OCI-LY3 (cell line): ENCODE measurements around the gene CAMTA1.

Source experiments
- CTCF ChIP-seq: fragments of 200-600, 300-600 bp; sonication (generic); IDR thresholded peaks from 2 replicates; pipeline ENCODE4 v1.5.1; 2014; ENCODE audit warnings: antibody characterized with exemption, low read length, low read depth
- EZH2phosphoT487 ChIP-seq: fragments of 200-600 bp; shearing (Covaris generic); IDR thresholded peaks from 2 replicates; pipeline ENCODE4 v1.6.1; 2018; ENCODE audit warnings: antibody characterized with exemption, mixed run types, low read depth

DNA sequence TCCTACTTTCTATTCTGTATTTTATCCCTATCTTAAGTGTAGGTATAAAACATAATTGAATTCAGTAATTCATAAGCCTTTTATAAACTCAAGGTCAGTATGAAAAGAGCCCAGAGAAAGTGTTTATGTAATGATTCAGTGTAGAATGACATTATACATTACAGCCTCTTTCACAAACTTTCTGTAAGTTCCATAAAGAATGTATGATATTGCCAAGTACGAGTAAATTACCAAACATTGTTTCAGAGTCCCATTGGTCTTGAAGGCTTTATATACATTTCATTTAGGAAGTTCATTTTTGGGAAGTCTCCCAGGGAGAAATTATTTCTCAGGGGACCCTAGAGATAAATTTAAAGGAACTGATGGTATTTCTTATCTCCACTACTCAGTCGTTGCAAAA, 948.0 kb downstream of the CAMTA1 start:
- no peak for TF ChIP-seq CTCF
- no peak for TF ChIP-seq EZH2phosphoT487
